H1 (cell line): ENCODE measurements around the gene TP53BP1. TPM values are rescaled to one million over a fixed set of nuclear protein-coding genes. Genes with fewer than 3 reads are reported as not detected.
A peak's percentile ranks its signal among the peaks of the same experiment; 100 is the strongest.

Experiments
- CTCF ChIA-PET: fragments of 300-600 bp; sonication (Branson Sonifier 250); formaldehyde crosslinking; loops from one replicate; lab custom pipeline; 2021; ENCODE audit not compliant: partially characterized antibody; lab: Charles Lee
- POLR2A ChIA-PET: fragments of 300-600 bp; sonication (Branson Sonifier 250); formaldehyde crosslinking; loops from one replicate; lab custom pipeline; 2021; ENCODE audit warnings: inconsistent platforms; ENCODE audit not compliant: partially characterized antibody; lab: Charles Lee
- DNase-seq, 2 experiments: peaks; one replicate each; pipeline versions ENCODE4 v3.0.0 to v3.0.0-alpha.2; 2010 to 2022; ENCODE audit warnings: low spot score in 2 of 2, low read depth in 1 of 2, mixed read lengths in 1 of 2
- FAIRE-seq: peaks from 2 replicates; lab custom pipeline; 2011; peaks lifted over from hg19 to GRCh38; lab: Jason Lieb, UNC
- H2AFZ ChIP-seq: 2 replicates; pipeline ENCODE4 v1.8.1; 2012; ENCODE audit warnings: low read length, inconsistent platforms
- H2AK5ac ChIP-seq: 2 replicates; pipeline ENCODE4 v1.6.1; 2013; ENCODE audit warnings: low read depth, low read length
- H2BK120ac ChIP-seq: replicated peaks from 2 replicates; pipeline ENCODE3; 2013; ENCODE audit warnings: low read depth, low read length, inconsistent platforms
- H2BK12ac ChIP-seq: 2 replicates; pipeline ENCODE4 v1.6.1; 2013; ENCODE audit warnings: low read depth, low read length
- H2BK15ac ChIP-seq: 2 replicates; pipeline ENCODE4 v1.6.1; 2013; ENCODE audit warnings: low read length
- H2BK20ac ChIP-seq: 2 replicates; pipeline ENCODE4 v1.6.1; 2013; ENCODE audit warnings: low read length
- H2BK5ac ChIP-seq: 2 replicates; pipeline ENCODE4 v1.6.1; 2013; ENCODE audit warnings: low read depth, low read length
- H3K14ac ChIP-seq: 2 replicates; pipeline ENCODE4 v1.6.1; 2013; ENCODE audit warnings: inconsistent platforms; ENCODE audit not compliant: insufficient read length
- H3K18ac ChIP-seq: 2 replicates; pipeline ENCODE4 v1.6.1; 2013; ENCODE audit warnings: low read length; ENCODE audit errors: extremely low read depth
- H3K23ac ChIP-seq: 2 replicates; pipeline ENCODE4 v1.6.1; 2013; ENCODE audit warnings: inconsistent platforms; ENCODE audit not compliant: insufficient read length
- H3K23me2 ChIP-seq: 2 replicates; pipeline ENCODE4 v1.6.1; 2013; ENCODE audit warnings: low read depth, low read length
- H3K27ac ChIP-seq: 2 replicates; pipeline ENCODE4 v1.6.1; 2011; ENCODE audit warnings: low read depth, low read length, inconsistent platforms
- H3K27me3 ChIP-seq, 4 experiments: replicated peaks in 1 of 4; 1 replicate in 1 of 4; 2 replicates in 3 of 4; pipeline versions ENCODE4 v1.6.1 to v1.8.1; 2011 to 2013; ENCODE audit warnings: low read length in 3 of 4, mild to moderate bottlenecking in 3 of 4, inconsistent platforms in 2 of 4, mixed read lengths in 2 of 4, moderate library complexity in 1 of 4; ENCODE audit not compliant: control insufficient read depth in 3 of 4, insufficient read depth in 3 of 4; ENCODE audit errors: extremely low read depth in 1 of 4
- H3K36me3 ChIP-seq, 4 experiments: 2 replicates each; pipeline versions ENCODE4 v1.6.1 to v1.8.1; 2011 to 2013; ENCODE audit warnings: mild to moderate bottlenecking in 4 of 4, low read length in 3 of 4, moderate library complexity in 2 of 4, control low read depth in 1 of 4, inconsistent platforms in 1 of 4; ENCODE audit not compliant: insufficient read depth in 4 of 4, control insufficient read depth in 2 of 4
- H3K4ac ChIP-seq: replicated peaks from 2 replicates; pipeline ENCODE3; 2013; ENCODE audit warnings: low read length, low read depth, mixed read lengths, inconsistent platforms; ENCODE audit not compliant: insufficient read length
- H3K4me1 ChIP-seq, 4 experiments: replicated peaks in 1 of 4; 1 replicate in 1 of 4; 2 replicates in 3 of 4; pipeline versions ENCODE4 v1.6.1 to v1.8.1; 2011 to 2013; ENCODE audit warnings: low read length in 3 of 4, inconsistent platforms in 2 of 4, mixed read lengths in 1 of 4; ENCODE audit not compliant: insufficient read depth in 4 of 4, control insufficient read depth in 3 of 4
- H3K4me2 ChIP-seq, 2 experiments: 2 replicates each; pipeline versions ENCODE4 v1.6.1 to v1.8.1; 2011 to 2013; ENCODE audit warnings: low read depth in 2 of 2, low read length in 2 of 2, control low read depth in 1 of 2, inconsistent platforms in 1 of 2, mild to moderate bottlenecking in 1 of 2; ENCODE audit not compliant: insufficient read depth in 1 of 2
- H3K4me3 ChIP-seq, 4 experiments: fragments of 200-600, 300-600 bp in 1 of 4; sonication (generic), shearing (Covaris generic), sonication (Bioruptor Twin) in 1 of 4; 2 replicates each; pipeline versions ENCODE4 v1.5.1 to v1.8.1; 2011 to 2016; ENCODE audit warnings: low read length in 4 of 4, low read depth in 3 of 4, control low read depth in 2 of 4, inconsistent platforms in 2 of 4, mild to moderate bottlenecking in 2 of 4, mixed read lengths in 1 of 4, moderate library complexity in 1 of 4; ENCODE audit not compliant: insufficient read depth in 2 of 4; ENCODE audit errors: extremely low read depth in 1 of 4
- H3K56ac ChIP-seq: replicated peaks from 2 replicates; pipeline ENCODE3; 2013; ENCODE audit warnings: low read depth, mild to moderate bottlenecking, mixed read lengths, low read length, inconsistent platforms; ENCODE audit not compliant: insufficient read length
- H3K79me1 ChIP-seq: 2 replicates; pipeline ENCODE4 v1.6.1; 2013; ENCODE audit warnings: low read depth, low read length, control low read depth
- H3K79me2 ChIP-seq, 2 experiments: 2 replicates each; pipeline versions ENCODE4 v1.6.1 to v1.8.1; 2012 to 2013; ENCODE audit warnings: low read length in 2 of 2, mild to moderate bottlenecking in 2 of 2, inconsistent platforms in 1 of 2; ENCODE audit not compliant: insufficient read depth in 2 of 2, control insufficient read depth in 1 of 2
- H3K9ac ChIP-seq, 4 experiments: replicated peaks in 1 of 4; 1 replicate in 1 of 4; 2 replicates in 3 of 4; pipeline versions ENCODE4 v1.6.1 to v1.8.1; 2011 to 2013; ENCODE audit warnings: low read depth in 3 of 4, low read length in 3 of 4, control low read depth in 2 of 4, mild to moderate bottlenecking in 2 of 4, moderate library complexity in 2 of 4, inconsistent platforms in 1 of 4; ENCODE audit errors: extremely low read depth in 1 of 4
- H3K9me3 ChIP-seq, 2 experiments: 2 replicates each; pipeline versions ENCODE4 v1.6.1 to v1.8.1; 2012 to 2013; ENCODE audit warnings: mild to moderate bottlenecking in 2 of 2, moderate library complexity in 2 of 2, control low read depth in 1 of 2, inconsistent platforms in 1 of 2, low read depth in 1 of 2, low read length in 1 of 2, mixed read lengths in 1 of 2; ENCODE audit not compliant: insufficient read depth in 2 of 2
- H4K20me1 ChIP-seq, 2 experiments: replicated peaks in 1 of 2; 2 replicates each; pipeline versions ENCODE3 to v1.8.1; 2011 to 2013; ENCODE audit warnings: inconsistent platforms in 2 of 2, low read length in 2 of 2, mild to moderate bottlenecking in 1 of 2; ENCODE audit not compliant: insufficient read depth in 2 of 2, control insufficient read depth in 1 of 2
- H4K5ac ChIP-seq: 2 replicates; pipeline ENCODE4 v1.6.1; 2013; ENCODE audit warnings: low read length, low read depth, mixed read lengths, inconsistent platforms; ENCODE audit not compliant: insufficient read length
- H4K8ac ChIP-seq: 2 replicates; pipeline ENCODE4 v1.8.0; 2013; ENCODE audit warnings: mild to moderate bottlenecking, moderate library complexity, low read length, inconsistent platforms; ENCODE audit not compliant: insufficient read depth; ENCODE audit errors: extremely low read depth
- H4K91ac ChIP-seq: replicated peaks from 2 replicates; pipeline ENCODE3; 2013; ENCODE audit warnings: low read length, mixed read lengths, inconsistent platforms; ENCODE audit not compliant: insufficient read length
- CHD1 ChIP-seq: IDR thresholded peaks from 2 replicates; pipeline ENCODE4 v1.6.1; 2012; ENCODE audit warnings: low read depth, low read length, improper control_type of control experiment
- JUND ChIP-seq: IDR thresholded peaks from 2 replicates; pipeline ENCODE4 v1.6.1; 2011; ENCODE audit warnings: mild to moderate bottlenecking, improper control_type of control experiment, low read length
- SIX5 ChIP-seq: IDR thresholded peaks from 2 replicates; pipeline ENCODE4 v1.6.1; 2011; ENCODE audit warnings: mild to moderate bottlenecking, low read depth, low read length
- TCF12 ChIP-seq: IDR thresholded peaks from 2 replicates; pipeline ENCODE4 v1.6.1; 2011; ENCODE audit warnings: low read depth, mild to moderate bottlenecking, low read length
- TEAD4 ChIP-seq: IDR thresholded peaks from 2 replicates; pipeline ENCODE4 v1.6.1; 2012; ENCODE audit warnings: low read depth, low read length, inconsistent platforms, mixed read lengths
- WGBS, 2 experiments: shearing (Covaris generic) in 1 of 2; methylation state at CpG; one replicate each; pipeline versions ENCODE4 v1.1.6 to v1.1.7; 2013 to 2015; ENCODE audit warnings: low lambda C conversion rate in 2 of 2, mixed read lengths in 2 of 2, inconsistent platforms in 1 of 2, low coverage in 1 of 2, missing lambda C conversion rate in 1 of 2; ENCODE audit not compliant: insufficient replicate concordance in 2 of 2, insufficient coverage in 1 of 2, insufficient read length in 1 of 2; ENCODE audit errors: extremely low coverage in 1 of 2, missing lambda C conversion rate in 1 of 2; 5-methylcytosine and 5-hydroxymethylcytosine counted together
- polyA plus RNA-seq, 7 experiments: library from polyadenylated mRNA; depleted of rRNA in 3 of 7; stranded (reverse) in 5 of 7; unstranded in 2 of 7; fragments of >200 nt in 5 of 7; fragments of 200-250 nt in 2 of 7; gene quantifications; 1 replicate in 5 of 7; 2 replicates in 1 of 7; 4 replicates in 1 of 7; pipeline versions ENCODE4 v1.2.1 to v1.2.3, GENCODE V29; 2011 to 2013; ENCODE audit warnings: missing spikeins in 2 of 7, mixed read lengths in 2 of 7
- total RNA-seq: library from RNA; stranded (reverse); fragmentation: NEBNext Ultra II Directional; extraction: Animal tissue kit (Norgen Biotek cat#: 25700); gene quantifications from 2 replicates; pipeline ENCODE4 v1.2.1, GENCODE V29; 2021

The TP53BP1 gene
- total and polyA plus RNA-seq, 2 of the 8 experiments (the other 6 are each of a cell fraction or from before 2014, with no cell fraction given): 34.1 to 63.6 TPM

GRCh38 chr15:43520138-43520537 is 27.2 kb upstream of the TP53BP1 start:
- Histone ChIP-seq H2BK120ac (no peak overlapping the region), H2AK5ac (no peak overlapping the region), H3K4ac (no peak overlapping the region), H2BK5ac (no peak overlapping the region), H2BK12ac (no peak overlapping the region), H3K36me3 (no peaks in the 10 kb centered on the region), H3K14ac (no peak overlapping the region), H3K4me3 (no peak overlapping the region), H2BK20ac (no peak overlapping the region), H2AFZ (no peak overlapping the region), H3K23me2 (peaks cover 15% of the 10 kb centered on the region; the same call in 1 of the 2 replicates), H3K27ac (no peak overlapping the region), H3K79me2 (no peaks in the 10 kb centered on the region), H3K23ac (no peak overlapping the region), H3K4me2 (no peak overlapping the region), H2BK15ac (no peak overlapping the region), H4K8ac (no peak overlapping the region), H3K27me3 (peaks cover 0 to 33% (median 25%) of the 10 kb centered on the region in 4 experiments; a peak in 6 of 7 replicates), H3K18ac (no peak overlapping the region), H4K20me1 (no peaks in the 10 kb centered on the region), H3K9me3 (no peaks in the 10 kb centered on the region), H3K79me1 (no peaks in the 10 kb centered on the region), H3K9ac (no peak overlapping the region), H3K4me1 (peaks cover 7 to 21% (median 11%) of the 10 kb centered on the region in 4 experiments; a peak in 6 of 7 replicates), H4K5ac (no peak overlapping the region), H4K91ac (peak overlapping the region; percentile 32), H3K56ac (no peak overlapping the region)
- ChIA-PET POLR2A (interaction anchor here (2.3 kb wide), 1 partner anchor 10 kb away, joined by 8 read pairs; no protein-coding TSS in a partner anchor), CTCF (interaction anchor here (0.7 kb wide), 1 partner anchor 11 kb away, joined by 3 read pairs; no protein-coding TSS in a partner anchor)
- DNase-seq: no peak
- 100% methylated on average over 2 of the region's 2 CpGs; no CpG with 5 or more reads in 1 of the 2 experiments for WGBS, 2 experiments
- no peak for FAIRE-seq
- no peak for TF ChIP-seq TEAD4
- no peak for TF ChIP-seq JUND
- no peak for TF ChIP-seq CHD1
- no peak for TF ChIP-seq TCF12
- TF ChIP-seq SIX5: no peak
